NCI-H1092 (cell line): ENCODE data around the gene ACVR2A.
A peak's percentile ranks its signal among the peaks of the same experiment; 100 is the strongest.

Source experiments
- DNase-seq: peaks from one replicate; lab custom pipeline; 2025; lab: John Stamatoyannopoulos, UW

The ACVR2A gene

DNA sequence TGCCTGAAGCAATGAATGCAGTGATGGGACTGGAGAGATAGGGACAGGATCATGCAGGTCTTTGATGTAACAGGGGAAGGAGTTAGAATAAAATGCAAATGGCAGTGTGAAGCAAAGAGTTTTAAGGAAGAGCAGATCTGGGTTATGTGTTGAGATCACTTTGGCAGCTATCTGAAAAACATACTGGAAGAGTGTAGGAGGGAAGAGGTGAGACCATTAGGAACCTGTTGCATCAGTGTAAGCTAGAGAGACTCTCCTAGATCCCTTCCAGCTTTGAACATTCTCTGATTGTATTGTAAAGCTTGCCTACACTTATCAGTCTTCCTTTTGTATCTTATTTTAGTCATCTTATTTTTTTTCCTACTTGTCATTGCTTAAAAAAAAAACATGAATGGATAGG, 10.5 kb downstream of the ACVR2A start:
- DNase-seq = no peak

DNA sequence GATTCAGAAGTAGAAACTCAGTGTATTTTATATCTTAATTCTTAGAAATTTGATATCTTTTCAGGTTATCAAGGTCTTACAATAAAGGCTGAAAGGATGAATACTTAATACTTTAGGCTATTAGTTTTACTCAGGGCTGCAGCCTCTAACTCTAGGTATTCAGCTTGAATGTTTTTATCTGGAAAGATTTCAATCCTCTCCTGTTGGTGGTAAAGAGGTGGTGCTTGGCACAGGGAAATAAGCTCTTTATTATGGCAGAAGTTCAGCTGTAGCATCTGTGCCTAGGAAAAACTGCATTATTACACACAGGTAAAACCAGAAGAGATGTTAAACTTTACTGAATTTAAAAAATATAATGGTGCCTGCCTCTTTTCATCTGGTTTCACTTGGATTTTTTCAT, 11.1 kb downstream of the ACVR2A start:
- no peak for DNase-seq

DNA sequence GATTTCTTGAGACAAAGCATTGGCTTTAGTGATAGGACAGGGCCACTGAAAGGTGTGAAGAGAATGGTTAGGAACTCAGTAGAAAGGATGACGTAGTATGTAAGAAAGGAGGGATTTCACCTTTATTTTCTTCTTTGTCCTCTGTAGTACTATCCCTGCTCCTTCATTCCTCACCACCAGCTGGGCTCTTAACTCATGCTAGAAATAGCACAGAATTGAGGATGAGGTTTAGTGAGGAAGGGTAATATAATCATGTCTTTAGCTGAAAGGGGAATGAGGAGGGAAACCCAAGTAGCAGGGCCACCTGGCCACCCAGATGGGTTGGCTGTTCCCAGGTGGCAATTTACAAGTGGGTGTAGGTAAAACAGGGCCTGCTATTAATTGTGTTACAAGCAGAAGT, 15.2 kb downstream of the ACVR2A start:
- no peak for DNase-seq

DNA sequence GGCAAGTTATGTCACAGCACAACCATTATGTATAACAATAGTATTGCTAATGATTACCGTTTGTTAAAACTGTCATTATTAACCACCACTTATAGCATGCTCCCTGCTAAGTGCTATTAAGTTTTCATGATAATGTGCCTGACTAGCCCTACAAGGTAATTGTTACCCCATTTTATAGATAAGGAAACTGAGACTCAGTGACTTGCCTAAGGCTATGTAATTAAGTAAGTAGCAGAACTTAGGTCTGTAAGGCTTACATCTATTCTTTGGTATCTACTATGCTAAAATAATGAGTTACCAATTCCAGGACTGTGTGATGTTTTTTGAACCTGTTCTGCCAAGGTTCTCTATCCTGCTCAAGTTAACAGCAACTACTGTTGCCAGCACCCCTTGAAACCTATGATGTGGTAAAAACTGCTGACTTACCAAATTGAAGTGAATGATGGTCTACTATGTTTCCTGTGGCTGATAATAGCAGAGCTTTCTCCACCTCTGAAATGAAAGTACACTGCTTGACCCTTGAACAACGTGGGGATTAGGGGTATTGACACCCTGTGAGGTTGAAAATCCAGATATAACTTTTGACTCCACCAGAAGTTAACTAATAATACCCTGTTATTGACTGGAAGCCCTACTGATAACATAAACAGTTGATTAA, 18.2 kb downstream of the ACVR2A start:
- no peak for DNase-seq

DNA sequence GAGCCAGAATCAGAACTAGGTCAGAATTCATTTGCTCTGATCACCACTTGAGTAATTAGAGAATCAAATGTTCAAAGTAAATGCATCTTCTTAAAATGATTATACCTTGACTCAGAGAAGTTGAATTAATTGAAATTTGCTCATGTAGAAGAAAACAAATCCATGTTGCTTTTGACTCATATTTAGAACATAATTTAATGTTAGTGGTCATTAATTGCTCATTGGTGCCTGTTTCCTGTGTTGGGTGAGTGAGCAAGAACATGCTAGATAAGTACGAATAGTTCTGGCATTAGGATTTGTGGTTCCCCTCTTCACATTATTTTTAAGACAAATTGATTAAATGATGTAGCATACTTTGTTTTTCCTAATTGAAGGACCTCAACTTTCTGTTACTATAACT, 19.0 kb downstream of the ACVR2A start:
- DNase-seq = no peak

DNA sequence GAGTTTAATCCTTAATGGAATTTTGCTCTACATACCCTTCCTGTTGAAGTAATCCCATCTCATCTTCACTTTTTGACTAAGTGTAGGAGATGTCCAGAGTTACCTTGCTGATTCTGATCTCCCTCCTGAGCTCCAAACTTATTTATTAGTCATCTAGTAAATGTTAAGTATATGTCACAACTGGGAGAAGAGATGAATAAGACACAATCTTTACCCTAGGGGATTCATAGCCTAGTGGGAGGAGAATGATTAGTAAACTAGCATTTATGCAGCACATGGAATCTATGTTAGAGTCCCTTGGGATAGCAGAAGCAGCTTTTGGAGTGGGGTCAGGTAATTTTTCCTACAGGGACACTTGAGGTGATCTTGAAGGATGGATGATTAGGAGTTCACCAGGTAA, 20.7 kb downstream of the ACVR2A start:
- no peak for DNase-seq

DNA sequence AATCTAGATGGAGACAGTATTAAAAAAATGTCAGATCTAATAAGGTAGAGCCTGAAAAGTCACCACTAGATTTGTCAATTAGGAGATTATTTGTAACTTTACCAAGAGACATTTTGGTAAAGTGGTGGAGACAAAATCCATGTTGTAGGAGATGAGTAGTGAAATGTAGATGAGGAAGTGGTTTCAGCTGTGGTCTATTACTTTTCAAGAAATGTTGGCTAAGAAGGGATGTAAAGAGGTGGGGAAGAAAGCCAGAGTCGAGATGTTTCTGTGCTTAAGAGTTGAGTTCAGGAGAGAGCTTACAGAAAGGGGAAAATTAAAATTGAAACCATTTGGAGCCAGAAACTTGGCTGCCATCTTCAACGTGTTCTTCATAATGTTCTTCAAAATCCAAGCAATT, 22.2 kb downstream of the ACVR2A start:
- no peak for DNase-seq

DNA sequence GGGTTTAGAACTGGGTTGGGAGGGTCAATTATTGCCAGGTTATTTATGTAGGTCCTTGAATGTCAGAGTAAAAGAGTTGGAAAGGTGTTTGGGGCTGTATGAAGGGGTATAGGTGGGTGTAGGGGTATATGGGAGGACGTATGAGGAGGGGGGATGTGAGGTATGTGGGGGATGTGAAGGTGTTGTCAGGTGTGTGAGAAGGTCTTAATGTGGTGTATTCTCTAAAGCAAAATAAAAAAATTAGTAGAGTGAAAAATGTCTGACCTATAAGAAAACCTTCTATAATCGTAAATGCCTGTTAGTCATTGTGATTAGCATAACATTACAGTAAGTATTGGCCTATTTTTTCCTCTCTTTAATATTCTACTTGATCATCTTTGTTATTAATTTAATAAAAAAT, 25.1 kb downstream of the ACVR2A start:
- DNase-seq = no peak

DNA sequence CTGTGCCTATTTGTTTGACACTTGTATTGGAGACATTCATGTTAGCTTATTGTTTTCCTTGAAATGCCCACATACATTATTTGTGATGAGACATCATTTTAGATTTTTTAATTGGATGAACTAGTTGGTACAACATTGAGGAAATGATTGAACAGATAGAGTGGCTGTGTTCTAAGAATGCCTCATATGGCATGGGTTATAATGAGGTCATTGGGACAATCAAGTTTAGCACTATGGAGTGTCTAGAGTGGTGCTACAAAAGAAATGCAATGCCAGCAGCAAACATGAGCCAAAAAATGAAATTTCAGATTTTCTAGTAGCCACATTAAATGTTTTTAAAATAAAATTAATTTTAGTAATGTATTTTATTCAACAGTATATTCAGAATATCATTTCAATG, 28.1 kb downstream of the ACVR2A start:
- DNase-seq = no peak

DNA sequence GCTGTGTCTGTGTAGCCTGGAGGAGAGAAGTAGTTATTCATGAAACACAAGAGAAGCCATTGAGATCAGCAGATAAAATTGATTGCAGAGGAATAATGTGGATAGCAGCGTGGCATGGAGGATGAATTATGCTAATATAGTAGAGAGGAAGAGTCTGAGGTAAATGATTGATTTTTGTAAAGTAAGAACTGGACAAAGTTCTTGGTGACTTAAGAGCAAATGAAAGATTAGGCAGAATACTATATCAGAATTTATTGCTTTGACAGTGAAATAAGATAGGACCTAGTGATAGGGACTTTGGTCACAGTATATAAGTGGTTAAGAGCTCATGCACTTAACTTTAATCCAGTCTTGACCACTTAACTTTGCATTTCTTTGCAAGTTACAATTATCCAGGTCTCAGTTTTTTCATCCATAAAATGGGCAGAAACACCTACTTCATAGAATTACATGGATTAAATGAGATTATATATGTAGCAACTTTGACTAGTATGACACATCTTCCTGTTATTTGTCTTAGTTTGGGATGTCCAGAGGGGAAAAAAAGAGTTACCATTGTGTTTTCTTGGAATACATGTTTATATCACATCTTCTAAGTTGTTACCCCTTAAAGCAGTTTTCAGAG, 29.1 kb downstream of the ACVR2A start:
- DNase-seq = no peak

DNA sequence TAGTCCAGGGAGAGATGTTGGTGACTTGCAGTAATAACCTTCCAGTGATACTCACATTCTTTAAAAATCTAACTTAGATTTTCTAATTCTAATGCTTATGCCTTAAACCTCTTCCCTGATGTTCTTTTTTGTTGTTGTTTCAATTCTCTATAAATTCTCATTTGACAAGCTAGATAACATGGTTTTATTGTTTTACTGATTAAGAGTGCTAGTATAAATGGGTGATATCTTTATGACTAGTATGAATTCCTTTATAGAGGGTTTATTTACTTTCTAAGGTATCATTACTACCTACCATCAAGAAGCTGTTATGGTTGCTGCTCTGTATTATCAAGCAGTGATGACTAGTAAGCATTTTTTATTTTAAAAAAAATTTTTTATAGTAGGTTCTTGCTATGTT, 35.0 kb downstream of the ACVR2A start:
- DNase-seq = no peak

DNA sequence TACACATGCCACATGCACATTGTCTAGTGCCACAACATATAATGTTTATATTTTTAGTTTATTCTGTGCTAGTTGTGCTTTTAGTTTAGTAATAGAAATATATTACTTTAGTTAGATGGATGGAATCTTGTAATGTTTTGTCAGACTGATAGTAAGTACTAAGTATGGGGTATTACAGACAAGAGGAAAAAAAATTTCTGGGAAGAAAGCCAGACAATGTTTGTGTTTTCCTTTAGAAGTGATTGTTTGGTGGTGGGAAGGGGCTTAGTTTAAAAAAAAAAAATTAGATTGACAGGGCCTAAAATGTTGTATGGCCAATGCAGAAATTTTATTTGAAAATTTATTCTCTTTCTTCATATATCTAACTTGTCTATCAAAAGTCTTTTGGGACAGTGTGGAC, 37.8 kb downstream of the ACVR2A start:
- no peak for DNase-seq

DNA sequence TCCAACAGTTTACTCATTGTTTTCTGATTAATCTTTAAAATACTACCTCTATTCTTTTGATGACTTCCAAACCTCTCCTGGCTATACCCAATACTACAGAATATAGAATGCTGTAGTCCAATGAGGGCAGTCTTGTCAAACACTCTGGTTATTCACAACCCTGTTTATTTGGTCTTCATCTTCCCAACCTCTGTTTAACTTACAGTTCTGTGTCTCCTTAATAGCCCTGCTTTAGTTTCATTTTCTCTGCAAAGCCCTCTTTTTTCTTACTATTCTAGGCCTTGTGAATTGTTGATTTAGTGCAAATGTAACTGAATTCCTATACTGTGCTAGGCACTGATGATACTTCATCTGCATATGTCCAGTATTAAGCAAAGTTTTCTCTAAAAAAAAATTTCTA, 40.0 kb downstream of the ACVR2A start:
- DNase-seq = no peak

DNA sequence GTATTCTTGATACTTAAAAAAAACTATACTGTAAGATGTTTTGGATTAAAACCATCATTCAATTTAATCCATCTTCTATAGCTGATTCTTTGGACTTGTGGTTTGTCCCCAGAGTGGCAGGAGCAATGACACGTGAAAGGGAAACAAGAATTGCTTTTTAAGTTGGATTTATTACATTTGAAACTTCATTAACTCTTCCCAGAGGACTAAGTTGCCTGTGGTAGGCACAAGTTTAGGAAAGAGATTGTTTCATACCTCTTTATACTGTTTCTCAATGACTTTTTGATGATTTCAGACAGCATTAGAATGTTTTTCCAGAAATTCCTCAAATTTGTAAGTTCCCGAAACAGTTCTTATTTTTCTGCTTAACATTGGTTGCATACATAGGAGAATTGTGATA, 41.3 kb downstream of the ACVR2A start:
- no peak for DNase-seq

DNA sequence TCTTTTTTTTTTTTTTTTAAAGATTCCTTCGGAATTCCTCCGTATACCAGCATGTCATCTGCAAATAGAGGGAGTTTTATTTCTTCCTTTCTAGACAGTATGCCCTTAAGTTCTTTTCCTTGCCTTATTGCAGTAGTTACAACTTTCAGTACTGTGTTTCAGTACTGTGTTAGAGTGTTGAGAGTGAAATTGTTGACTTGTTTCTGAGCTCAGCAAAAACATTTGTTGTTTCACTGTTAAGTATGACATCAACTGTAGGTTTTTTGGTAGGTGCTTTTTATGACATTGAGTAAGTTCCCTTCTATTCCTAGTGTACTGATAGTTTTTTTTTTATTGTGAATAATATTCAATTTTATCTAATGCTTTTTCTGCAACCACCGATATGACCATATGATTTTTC, 43.9 kb downstream of the ACVR2A start:
- DNase-seq = no peak

DNA sequence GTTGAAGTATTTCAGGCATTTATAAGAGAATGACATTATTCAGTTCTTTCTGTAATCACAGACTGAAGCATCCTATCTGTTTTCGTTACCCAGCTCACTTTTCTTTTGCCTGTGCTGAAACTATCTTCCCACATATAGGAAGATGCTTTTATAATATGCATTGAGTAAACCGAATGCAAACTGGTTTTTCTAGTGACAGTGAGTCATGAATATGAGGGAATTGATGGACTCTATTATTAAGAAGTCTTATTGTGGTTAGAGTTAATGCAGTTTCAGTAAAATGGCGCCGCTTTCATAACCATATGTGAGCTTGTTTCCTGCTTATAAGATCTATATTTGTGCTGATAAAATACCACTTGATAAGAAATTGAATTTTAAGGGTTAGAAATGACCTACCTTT, 59.2 kb downstream of the ACVR2A start:
- DNase-seq = no peak

DNA sequence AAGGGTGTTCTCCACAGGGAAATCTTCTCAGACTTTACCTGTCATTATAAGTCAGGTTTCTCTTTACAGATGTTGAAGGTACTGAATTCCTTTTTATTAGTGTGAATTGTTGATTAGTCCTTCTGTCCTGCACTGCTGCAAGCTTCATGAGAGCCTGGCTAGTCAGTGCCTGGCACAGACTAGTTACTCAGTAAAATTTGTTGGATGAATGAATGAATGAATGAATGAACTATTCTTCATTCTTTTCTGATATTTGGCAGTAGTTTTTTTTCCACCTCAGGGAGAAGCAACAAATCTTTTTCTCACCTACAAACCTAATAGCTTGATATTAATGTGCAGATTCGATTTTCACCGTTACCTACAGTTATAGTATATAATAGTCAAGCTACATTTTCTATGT, 64.3 kb downstream of the ACVR2A start:
- DNase-seq = no peak

DNA sequence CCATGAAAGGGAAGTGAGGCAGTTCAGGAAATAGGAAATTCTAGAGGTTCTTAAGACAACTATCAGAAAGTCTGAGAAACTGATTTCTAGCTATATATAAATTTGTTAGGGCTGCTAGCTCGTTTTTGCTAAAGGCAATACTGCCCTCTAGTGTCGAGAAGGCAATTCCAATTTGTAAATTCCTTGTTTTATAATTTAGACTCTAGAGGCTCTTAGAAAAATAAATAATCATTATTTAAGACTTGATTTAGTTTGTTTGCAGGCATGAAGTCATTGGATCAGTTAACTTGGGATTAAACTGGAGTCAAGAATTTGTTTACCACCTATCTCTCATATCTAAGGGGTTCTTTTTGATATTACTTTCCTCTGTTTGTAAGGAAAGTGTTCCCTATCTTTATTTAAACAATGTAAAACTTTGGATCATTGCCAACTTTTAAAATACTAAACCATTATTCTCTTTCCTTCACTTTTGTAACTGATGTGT, 66.2 kb downstream of the ACVR2A start:
- DNase-seq = peak; percentile 9

DNA sequence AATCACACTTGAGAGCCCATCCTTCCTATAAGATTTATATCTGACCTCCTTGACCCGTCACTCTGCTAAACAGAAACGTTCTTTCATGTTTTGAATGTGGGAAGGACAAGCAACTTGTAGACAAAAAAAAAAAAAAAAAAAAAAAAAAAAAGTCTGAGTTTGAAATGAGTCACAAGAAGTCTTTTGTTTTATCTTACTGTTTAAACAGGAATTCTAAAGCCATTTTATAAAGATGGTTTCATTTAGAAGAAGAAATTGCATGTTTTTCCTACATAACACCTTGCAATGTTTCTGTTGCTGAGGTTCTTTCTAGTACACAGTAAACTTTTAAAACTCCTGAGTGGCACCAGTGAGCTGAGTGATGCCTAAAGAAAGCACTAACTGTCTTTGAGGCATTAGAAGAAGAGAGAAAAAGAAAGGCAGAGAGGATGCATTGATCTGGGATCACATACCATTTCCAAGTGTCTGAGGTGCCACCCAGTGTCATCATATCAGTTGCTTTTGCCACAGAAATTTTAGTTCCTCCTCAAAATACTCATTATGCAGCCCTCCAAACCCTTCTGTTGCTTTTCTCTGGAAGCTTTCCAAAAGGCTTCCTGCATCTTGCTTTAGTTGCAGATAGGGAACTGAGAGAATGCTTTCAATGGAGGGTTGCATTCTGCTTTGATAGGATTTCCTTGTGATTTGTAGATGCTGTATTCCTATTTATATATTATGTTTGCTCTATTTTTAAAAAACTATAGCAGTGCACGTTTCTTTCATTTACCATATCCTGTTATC, 69.1 kb downstream of the ACVR2A start:
- DNase-seq = no peak

DNA sequence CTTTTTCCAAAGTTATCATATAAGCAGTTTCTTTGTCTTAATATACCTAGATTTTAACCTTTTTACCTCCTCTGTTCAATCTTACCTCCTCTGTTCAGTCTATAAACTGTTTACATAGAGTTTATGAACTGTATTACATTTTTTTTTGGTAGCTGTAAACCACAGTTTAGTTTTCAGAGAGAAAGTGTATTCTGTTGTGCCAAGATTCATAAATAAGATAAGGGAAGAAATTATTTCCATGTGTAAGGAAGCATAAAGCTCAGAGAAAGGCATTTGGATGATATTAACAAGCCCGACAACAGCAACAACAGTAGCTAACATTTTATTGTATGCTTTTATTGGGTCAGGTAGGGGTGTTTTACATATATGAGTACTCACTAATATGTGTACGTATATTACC, 71.2 kb downstream of the ACVR2A start:
- no peak for DNase-seq

DNA sequence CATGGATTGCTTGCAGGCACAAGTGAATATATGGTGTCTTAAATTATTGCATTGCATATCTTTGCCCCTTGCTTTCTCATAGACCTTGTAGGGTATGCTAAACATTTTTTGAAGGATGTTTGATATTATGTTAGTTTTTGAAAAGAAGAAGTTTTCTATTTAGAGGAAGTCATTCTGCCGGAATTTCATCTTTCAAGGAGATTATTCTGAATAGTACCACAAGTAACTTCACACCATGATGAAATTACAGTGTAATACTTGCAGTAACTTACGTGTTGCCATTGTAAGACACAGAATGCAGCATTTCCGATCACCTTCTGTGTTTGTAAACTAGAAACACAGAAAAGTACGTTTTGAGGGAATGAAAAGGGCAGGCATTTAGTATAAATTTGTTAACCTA, 71.9 kb downstream of the ACVR2A start:
- DNase-seq = no peak

DNA sequence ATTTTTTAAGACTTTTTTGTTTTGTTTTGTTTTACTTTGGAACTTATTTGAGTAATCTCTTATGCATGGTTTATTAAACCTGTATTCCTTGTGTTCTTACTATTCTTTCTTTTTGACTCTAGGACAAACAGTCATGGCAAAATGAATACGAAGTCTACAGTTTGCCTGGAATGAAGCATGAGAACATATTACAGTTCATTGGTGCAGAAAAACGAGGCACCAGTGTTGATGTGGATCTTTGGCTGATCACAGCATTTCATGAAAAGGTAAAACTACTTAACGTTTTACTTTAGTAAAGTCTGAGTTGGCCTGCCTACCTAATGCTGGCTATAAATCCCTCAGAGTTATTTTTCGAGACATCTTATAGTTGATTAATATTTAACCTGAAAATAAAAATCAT, 72.3 kb downstream of the ACVR2A start:
- DNase-seq = no peak

DNA sequence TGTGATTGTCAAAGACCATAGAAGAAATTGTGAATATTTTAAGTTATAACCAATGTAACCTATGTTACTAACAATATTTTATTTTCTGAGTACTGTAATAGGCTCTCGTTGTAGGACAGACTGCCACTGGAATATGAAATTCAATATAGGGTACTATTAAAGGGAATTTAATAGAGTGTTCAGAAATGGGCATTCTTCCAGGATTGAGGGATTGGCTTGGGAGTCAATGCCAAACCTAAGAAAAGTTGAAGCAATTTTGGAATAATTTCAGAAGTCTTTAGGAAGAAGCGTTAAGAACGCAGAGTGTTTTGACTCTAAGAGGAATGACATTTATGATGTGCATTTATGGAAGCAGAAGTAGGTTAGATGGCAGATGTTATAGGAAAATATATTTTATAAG, 79.0 kb downstream of the ACVR2A start:
- DNase-seq = no peak
